Lower leg skin (tissue), 4 donors: ENCODE data around the gene GGA3. TPM values are rescaled to one million over a fixed set of nuclear protein-coding genes. Genes with fewer than 3 reads are reported as not detected.

ENCODE experiments used
- DNase-seq, 2 donors: peaks; one replicate each; pipeline ENCODE4 v3.0.0-alpha.2; 2019; ENCODE audit warnings: low spot score in 2 of 2
- H3K4me3 ChIP-seq: fragments of 200-600 bp; sonication (generic); 2 replicates; pipeline ENCODE4 v1.5.1; 2017; ENCODE audit warnings: mild to moderate bottlenecking, low read depth; ENCODE audit not compliant: poor library complexity, severe bottlenecking
- CTCF ChIP-seq, 3 donors: fragments of 450-650 bp; IDR thresholded peaks; one replicate each; pipeline ENCODE4 v1.5.1; 2016; ENCODE audit warnings: antibody characterized with exemption in 3 of 3, mild to moderate bottlenecking in 3 of 3, moderate library complexity in 2 of 3
- POLR2A ChIP-seq, 2 donors: fragments of 450-650 bp; IDR thresholded peaks; one replicate each; pipeline ENCODE4 v1.6.1; 2016 to 2017; ENCODE audit warnings: antibody characterized with exemption in 2 of 2, mild to moderate bottlenecking in 1 of 2, moderate library complexity in 1 of 2
- WGBS, 2 donors: methylation state at CpG; one replicate each; pipeline ENCODE4 v1.1.5; 2018; 5-methylcytosine and 5-hydroxymethylcytosine counted together
- intact Hi-C: fragments of 100-400 bp; cut with DNase I; formaldehyde crosslinking; loops from one replicate; pipeline ENCODE4 v1.15.0; 2023; ENCODE audit warnings: low total_unique reads
- total RNA-seq, 4 donors: library from RNA; depleted of rRNA; stranded (reverse); fragments of >200 nt; gene quantifications; one replicate each; pipeline ENCODE4 v1.1.0, GENCODE V29; 2016

The GGA3 gene
- total RNA-seq, 4 donors from 2014 or later, result 27.5 to 43.1 (median 29.9) TPM

GRCh38 chr17:75244133-75244866, 17.1 kb downstream of the GGA3 start:
- TF ChIP-seq POLR2A (IDR thresholded peaks at IDR 0.05), result no peak
- no peak for TF ChIP-seq CTCF (IDR thresholded peaks at IDR 0.05)
- 70 to 71% methylated on average over 22 of the region's 22 CpGs for WGBS, 2 donors
- intact Hi-C loops, result no loop called here
- no peak for DNase-seq
- H3K4me3 ChIP-seq, result no peak overlapping the region

- H3K4me3 ChIP-seq, result no peak overlapping the region
- intact Hi-C loops, result no loop called here
- WGBS, 2 donors, result 82 to 93% methylated on average over 17 of the region's 17 CpGs
- no peak for TF ChIP-seq POLR2A (IDR thresholded peaks at IDR 0.05)
- no peak for TF ChIP-seq CTCF (IDR thresholded peaks at IDR 0.05)
- no peak for DNase-seq
Observed at GRCh38 chr17:75242461-75243042, 18.9 kb downstream of the GGA3 start.

- H3K4me3 ChIP-seq, result no peak overlapping the region
- no peak for TF ChIP-seq POLR2A (IDR thresholded peaks at IDR 0.05)
- no peak for TF ChIP-seq CTCF (IDR thresholded peaks at IDR 0.05)
- WGBS, 2 donors, result 61 to 78% methylated on average over 13 to 15 of the region's 15 CpGs
- intact Hi-C loops, result no loop called here
- DNase-seq, result no peak
Observed at GRCh38 chr17:75241996-75242460, 19.4 kb downstream of the GGA3 start.

GRCh38 chr17:75241502-75241901, 19.9 kb downstream of the GGA3 start:
- DNase-seq, result no peak
- H3K4me3 ChIP-seq, result no peak overlapping the region
- WGBS, 2 donors, result 86 to 93% methylated on average over 9 of the region's 9 CpGs
- TF ChIP-seq POLR2A (IDR thresholded peaks at IDR 0.05), result no peak
- TF ChIP-seq CTCF (IDR thresholded peaks at IDR 0.05), result no peak
- intact Hi-C loops, result no loop called here

GRCh38 chr17:75241143-75241430, 20.3 kb downstream of the GGA3 start:
- TF ChIP-seq CTCF (IDR thresholded peaks at IDR 0.05) (no peak), POLR2A (IDR thresholded peaks at IDR 0.05) (no peak)
- H3K4me3 ChIP-seq, result no peak overlapping the region
- intact Hi-C loops, result no loop called here
- WGBS, 2 donors, result 75 to 76% methylated on average over 6 to 7 of the region's 7 CpGs
- DNase-seq, result no peak
